Adrenal gland (tissue), 12 donors: ENCODE results near the gene PIGU. TPM values are rescaled to one million over a fixed set of nuclear protein-coding genes. Genes with fewer than 3 reads are reported as not detected.

ENCODE experiments used
- DNase-seq, 7 donors: peaks; one replicate each; pipeline ENCODE4 v3.0.0-alpha.2; 2019 to 2020
- H3K27ac ChIP-seq, 5 donors: fragments of 200-600 bp; sonication (generic) in 4 of 5; 1 replicate in 3 of 5; 2 replicates in 2 of 5; pipeline versions ENCODE4 v1.5.1 to v1.8.0; 2016 to 2020; ENCODE audit warnings: mild to moderate bottlenecking in 1 of 5
- H3K27me3 ChIP-seq: fragments of 200-600 bp; 2 replicates; pipeline ENCODE4 v1.8.0; 2021
- H3K36me3 ChIP-seq, 2 donors: fragments of 200-600 bp; replicated peaks in 1 of 2; 1 replicate in 1 of 2; 2 replicates in 1 of 2; pipeline versions ENCODE4 v1.5.1 to v1.8.0; 2018 to 2022
- H3K4me1 ChIP-seq, 2 donors: fragments of 200-600 bp; replicated peaks in 1 of 2; 1 replicate in 1 of 2; 2 replicates in 1 of 2; pipeline versions ENCODE4 v1.5.1 to v1.8.0; 2018 to 2021
- H3K4me3 ChIP-seq, 4 donors: fragments of 200-600 bp; sonication (generic) in 3 of 4; one replicate each; pipeline ENCODE4 v1.5.1; 2016 to 2018
- H3K9me3 ChIP-seq, 3 donors: fragments of 200-600 bp; sonication (generic) in 1 of 3; replicated peaks in 1 of 3; 1 replicate in 2 of 3; 2 replicates in 1 of 3; pipeline versions ENCODE4 v1.5.1 to v1.8.0; 2016 to 2021
- CTCF ChIP-seq, 6 experiments: fragments of 450-650 bp in 4 of 6; fragments of 200-600 bp in 2 of 6; sonication (generic) in 1 of 6; IDR thresholded peaks; 1 replicate in 5 of 6; 2 replicates in 1 of 6; pipeline versions ENCODE4 v1.5.1 to v1.8.0; 2016 to 2021; ENCODE audit warnings: antibody characterized with exemption in 6 of 6, mild to moderate bottlenecking in 2 of 6, moderate library complexity in 1 of 6
- POLR2A ChIP-seq, 2 donors: fragments of 450-650 bp; IDR thresholded peaks; one replicate each; pipeline ENCODE4 v1.6.1; 2017; ENCODE audit warnings: antibody characterized with exemption in 2 of 2, mild to moderate bottlenecking in 2 of 2, moderate library complexity in 1 of 2
- WGBS, 4 donors: extraction: QIAGEN DNeasy Blood & Tissue Kit in 2 of 4; methylation state at CpG; one replicate each; pipeline versions ENCODE4 v1.1.5 to v1.1.7; 2013 to 2017; 5-methylcytosine and 5-hydroxymethylcytosine counted together
- intact Hi-C, 2 donors: fragments of 100-400 bp; cut with DNase I; formaldehyde crosslinking; loops; one replicate each; pipeline versions ENCODE4 v1.14.1 to v1.15.0; 2022 to 2023
- polyA plus RNA-seq, 3 donors: library from polyadenylated mRNA; stranded (reverse); fragments of 200-250 nt in 2 of 3; fragments of 350-450 nt in 1 of 3; fragmentation: Illumina TruSeq in 1 of 3; extraction: RNeasy Lipid Tissue Mini Kit (QIAGEN cat#74804) in 1 of 3; gene quantifications; one replicate each; pipeline ENCODE4 v1.2.3, GENCODE V29; 2013 to 2014
- total RNA-seq, 9 donors: library from RNA; depleted of rRNA in 4 of 9; stranded (reverse); fragments of >200 nt in 4 of 9; fragments of 120-200 nt in 1 of 9; fragmentation: NEBNext Ultra II Directional in 1 of 9; extraction: Animal tissue kit (Norgen Biotek cat#: 25700) in 1 of 9; gene quantifications; one replicate each; pipeline versions ENCODE4 v1.1.0 to v1.2.4, GENCODE V29; 2013 to 2023
- donor health status: healthy with polysubstance abuse.
- donor health status: Bipolar disorder and iron deficiency.
- donor health status: DM: yes; HTN: yes; CAD: no.
- donor health status: DM: no; HTN: no; CAD: no.
- donor health status: DM: no; HTN: no; CAD: no.
- donor health status: DM: yes; HTN: yes; CAD: no.

The PIGU gene
- total and polyA plus RNA-seq, 12 donors: 16.8 to 64.1 (median 23.1) TPM

- H3K9me3 ChIP-seq: no peaks in the 10 kb centered on the region
- peaks cover 5 to 7% of the 10 kb centered on the region in 2 donors for H3K4me1 ChIP-seq
- no peaks in the 10 kb centered on the region for H3K27me3 ChIP-seq
- intact Hi-C loops: no loop called here
- H3K4me3 ChIP-seq: no peak overlapping the region
- 44 to 58% (median 51%) methylated on average over 4 of the region's 4 CpGs for WGBS, 4 donors
- H3K36me3 ChIP-seq: no peaks in the 10 kb centered on the region
- no peak for TF ChIP-seq POLR2A (IDR thresholded peaks at IDR 0.05)
- TF ChIP-seq CTCF (IDR thresholded peaks at IDR 0.05): no peak
- DNase-seq: no peak
- H3K27ac ChIP-seq: no peak overlapping the region
Observed at GRCh38 chr20:34553366-34553867, 123.5 kb downstream of the PIGU start.

- no peak overlapping the region for H3K4me3 ChIP-seq
- H3K27me3 ChIP-seq: no peaks in the 10 kb centered on the region
- no peak for DNase-seq
- peaks cover 0 to under 1% of the 10 kb centered on the region in 2 donors for H3K4me1 ChIP-seq
- no peaks in the 10 kb centered on the region for H3K9me3 ChIP-seq
- TF ChIP-seq CTCF (IDR thresholded peaks at IDR 0.05) (no peak), POLR2A (IDR thresholded peaks at IDR 0.05) (no peak)
- intact Hi-C loops: no loop called here
- H3K27ac ChIP-seq: no peak overlapping the region
- WGBS, 4 donors: 90 to 96% (median 95%) methylated on average over 5 to 6 of the region's 6 CpGs
- no peaks in the 10 kb centered on the region for H3K36me3 ChIP-seq
Observed at GRCh38 chr20:34552569-34552968, 124.3 kb downstream of the PIGU start.

- no peak for DNase-seq
- intact Hi-C loops: no loop called here
Observed at GRCh38 chr20:34549929-34550305, 127.0 kb downstream of the PIGU start.

GRCh38 chr20:34549291-34549928 lies 127.5 kb downstream of the PIGU start:
- WGBS, 4 donors: 64 to 74% (median 69%) methylated on average over 19 to 20 of the region's 20 CpGs

More at GRCh38 chr20:34549929-34550305, 127.0 kb downstream of the PIGU start:
- Histone ChIP-seq H3K36me3 (no peaks in the 10 kb centered on the region), H3K4me3 (no peak overlapping the region), H3K27me3 (no peaks in the 10 kb centered on the region), H3K9me3 (no peaks in the 10 kb centered on the region), H3K27ac (no peak overlapping the region), H3K4me1 (no peaks in the 10 kb centered on the region)
- TF ChIP-seq POLR2A (IDR thresholded peaks at IDR 0.05): no peak
- 90 to 100% (median 95%) methylated on average over 2 to 13 of the region's 13 CpGs for WGBS, 4 donors

More at GRCh38 chr20:34549291-34549928, 127.5 kb downstream of the PIGU start:
- no peaks in the 10 kb centered on the region for H3K9me3 ChIP-seq
- TF ChIP-seq CTCF (IDR thresholded peaks at IDR 0.05): no peak
- TF ChIP-seq POLR2A (IDR thresholded peaks at IDR 0.05): no peak
- H3K36me3 ChIP-seq: no peaks in the 10 kb centered on the region
- no peak overlapping the region for H3K4me3 ChIP-seq
- H3K27ac ChIP-seq: no peak overlapping the region
- DNase-seq: no peak
- intact Hi-C loops: no loop called here
- no peaks in the 10 kb centered on the region for H3K4me1 ChIP-seq
- no peaks in the 10 kb centered on the region for H3K27me3 ChIP-seq
